ENCODE results near the gene AMOTL2.

DNA sequence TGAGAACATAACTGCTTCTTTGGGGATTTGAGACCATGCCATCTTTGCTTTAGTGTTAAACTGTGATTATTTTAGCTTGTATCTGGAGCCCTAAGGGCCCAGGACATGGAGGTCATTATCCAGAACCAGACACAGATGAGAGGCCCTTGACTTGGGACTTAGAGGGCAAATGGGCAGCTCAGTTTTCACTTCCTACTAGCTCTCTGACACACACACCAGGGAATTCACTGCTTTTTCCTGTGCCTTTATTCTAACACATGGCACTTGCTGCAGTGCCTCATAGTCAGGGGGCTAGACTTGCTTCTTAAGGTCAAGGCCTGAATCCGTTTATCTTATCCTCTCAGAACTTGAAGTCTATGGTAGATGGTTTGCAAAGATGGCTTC lies 33.3 kb downstream of the AMOTL2 start:
- TF ChIP-seq, protein P1, sequence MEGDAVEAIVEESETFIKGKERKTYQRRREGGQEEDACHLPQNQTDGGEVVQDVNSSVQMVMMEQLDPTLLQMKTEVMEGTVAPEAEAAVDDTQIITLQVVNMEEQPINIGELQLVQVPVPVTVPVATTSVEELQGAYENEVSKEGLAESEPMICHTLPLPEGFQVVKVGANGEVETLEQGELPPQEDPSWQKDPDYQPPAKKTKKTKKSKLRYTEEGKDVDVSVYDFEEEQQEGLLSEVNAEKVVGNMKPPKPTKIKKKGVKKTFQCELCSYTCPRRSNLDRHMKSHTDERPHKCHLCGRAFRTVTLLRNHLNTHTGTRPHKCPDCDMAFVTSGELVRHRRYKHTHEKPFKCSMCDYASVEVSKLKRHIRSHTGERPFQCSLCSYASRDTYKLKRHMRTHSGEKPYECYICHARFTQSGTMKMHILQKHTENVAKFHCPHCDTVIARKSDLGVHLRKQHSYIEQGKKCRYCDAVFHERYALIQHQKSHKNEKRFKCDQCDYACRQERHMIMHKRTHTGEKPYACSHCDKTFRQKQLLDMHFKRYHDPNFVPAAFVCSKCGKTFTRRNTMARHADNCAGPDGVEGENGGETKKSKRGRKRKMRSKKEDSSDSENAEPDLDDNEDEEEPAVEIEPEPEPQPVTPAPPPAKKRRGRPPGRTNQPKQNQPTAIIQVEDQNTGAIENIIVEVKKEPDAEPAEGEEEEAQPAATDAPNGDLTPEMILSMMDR (IDR thresholded peaks at IDR 0.05), result no peak
- TF ChIP-seq SIN3A (IDR thresholded peaks at IDR 0.05; ENCODE audit: borderline replicate concordance, insufficient read depth, low read depth, low read length) (no peak), POLR2AphosphoS5 (IDR thresholded peaks at IDR 0.05; ENCODE audit: low read depth, low read length) (no peak)
- TF ChIP-seq, protein P2, sequence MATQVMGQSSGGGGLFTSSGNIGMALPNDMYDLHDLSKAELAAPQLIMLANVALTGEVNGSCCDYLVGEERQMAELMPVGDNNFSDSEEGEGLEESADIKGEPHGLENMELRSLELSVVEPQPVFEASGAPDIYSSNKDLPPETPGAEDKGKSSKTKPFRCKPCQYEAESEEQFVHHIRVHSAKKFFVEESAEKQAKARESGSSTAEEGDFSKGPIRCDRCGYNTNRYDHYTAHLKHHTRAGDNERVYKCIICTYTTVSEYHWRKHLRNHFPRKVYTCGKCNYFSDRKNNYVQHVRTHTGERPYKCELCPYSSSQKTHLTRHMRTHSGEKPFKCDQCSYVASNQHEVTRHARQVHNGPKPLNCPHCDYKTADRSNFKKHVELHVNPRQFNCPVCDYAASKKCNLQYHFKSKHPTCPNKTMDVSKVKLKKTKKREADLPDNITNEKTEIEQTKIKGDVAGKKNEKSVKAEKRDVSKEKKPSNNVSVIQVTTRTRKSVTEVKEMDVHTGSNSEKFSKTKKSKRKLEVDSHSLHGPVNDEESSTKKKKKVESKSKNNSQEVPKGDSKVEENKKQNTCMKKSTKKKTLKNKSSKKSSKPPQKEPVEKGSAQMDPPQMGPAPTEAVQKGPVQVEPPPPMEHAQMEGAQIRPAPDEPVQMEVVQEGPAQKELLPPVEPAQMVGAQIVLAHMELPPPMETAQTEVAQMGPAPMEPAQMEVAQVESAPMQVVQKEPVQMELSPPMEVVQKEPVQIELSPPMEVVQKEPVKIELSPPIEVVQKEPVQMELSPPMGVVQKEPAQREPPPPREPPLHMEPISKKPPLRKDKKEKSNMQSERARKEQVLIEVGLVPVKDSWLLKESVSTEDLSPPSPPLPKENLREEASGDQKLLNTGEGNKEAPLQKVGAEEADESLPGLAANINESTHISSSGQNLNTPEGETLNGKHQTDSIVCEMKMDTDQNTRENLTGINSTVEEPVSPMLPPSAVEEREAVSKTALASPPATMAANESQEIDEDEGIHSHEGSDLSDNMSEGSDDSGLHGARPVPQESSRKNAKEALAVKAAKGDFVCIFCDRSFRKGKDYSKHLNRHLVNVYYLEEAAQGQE (IDR thresholded peaks at IDR 0.05; ENCODE audit: insufficient read depth in 1 of 2, low read depth in 2 of 2, low read length in 1 of 2), result no peak

All from Panc1 (cell line).